T-helper 1 cell treated with Interleukin-12 subunit alpha and Interleukin-12 subunit beta and Interleukin-4 antibody, amounts not matched to agents 30 ng/mL and 1 ng/mL, for 36 hours (primary cell): ENCODE data around the gene DENND4C. TPM values are rescaled to one million over a fixed set of nuclear protein-coding genes. Genes with fewer than 3 reads are reported as not detected.
"Not testable (repeated sequence)": the region's sequence is repeated elsewhere in the genome, so short reads cannot be mapped to it uniquely, and the experiment has no call there.

Experiments
- intact Hi-C: fragments of 100-400 bp; cut with micrococcal nuclease; formaldehyde crosslinking; loops from one replicate; pipeline ENCODE4 v1.15.1; 2024
- total RNA-seq: library from RNA; stranded (reverse); gene quantifications from 2 replicates; pipeline ENCODE4 v1.2.3, GENCODE V29; 2022

Gene DENND4C
- 38.7 and 44.8 TPM in 2 replicates for total RNA-seq

DNA sequence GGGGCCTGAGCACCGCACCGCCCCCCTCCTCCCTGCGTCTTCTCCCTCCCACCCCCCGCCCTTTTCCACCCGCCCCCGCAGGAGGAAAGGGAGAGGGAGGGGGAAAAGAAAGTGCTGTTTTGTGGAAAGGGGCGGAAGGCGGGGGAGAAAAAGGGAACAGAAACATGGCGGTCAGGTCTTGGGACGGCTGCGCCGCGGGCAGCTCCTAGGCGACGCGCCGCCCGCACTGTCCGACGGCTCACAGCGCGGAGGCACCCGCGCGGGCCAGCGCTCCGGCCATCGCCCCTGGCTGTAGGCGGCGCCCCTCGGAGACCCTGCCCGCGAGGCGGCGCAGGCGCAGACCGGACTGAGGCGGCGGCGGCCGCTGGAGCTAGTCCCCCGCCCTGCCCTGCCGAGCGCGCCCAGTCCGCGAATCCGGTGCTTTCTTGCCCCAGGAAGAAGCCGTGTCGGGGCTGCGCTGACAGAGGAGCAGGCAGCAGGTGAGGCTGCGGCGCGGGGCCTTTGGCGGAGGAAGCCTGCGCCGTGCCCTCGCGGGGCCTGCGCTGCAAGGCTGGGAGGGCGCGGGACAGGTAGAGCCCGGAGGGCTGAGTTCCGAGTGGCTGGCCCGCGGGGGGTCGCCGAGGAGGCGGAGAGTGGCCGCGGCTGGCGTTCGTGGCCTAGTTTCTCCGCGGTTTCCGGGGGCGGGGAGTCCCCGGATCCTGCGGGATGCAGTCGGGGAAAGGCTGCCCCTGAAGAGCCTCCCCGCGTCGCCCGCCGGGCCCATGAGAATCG is at the start of gene DENND4C:
Gene DENND4C, plus strand, starts transcription at position 339 of the 771 bp plus-strand sequence. CDS start 45,482 bp downstream, outside the sequence.
- intact Hi-C loops, result loop anchor here (1.0 to 5.0 kb wide), 12 partner anchors 46 to 1392 kb away; partner anchors contain the start of genes HAUS6, MLLT3, PLIN2 and RPS6

GRCh38 chr9:19180991-19181390 is 49.5 kb upstream of the DENND4C start:
- intact Hi-C loops, result no loop called here

- intact Hi-C loops, result no loop called here
These were observed 48.9 kb upstream of the DENND4C start for GRCh38 chr9:19181561-19181960.

- intact Hi-C loops, result loop anchor here (2.0 kb wide), 6 partner anchors 24 to 196 kb away; partner anchors contain the start of genes DENND4C, HAUS6, PLIN2 and RPS6
These were observed 46.2 kb upstream of the DENND4C start for GRCh38 chr9:19184144-19184917.

DNA sequence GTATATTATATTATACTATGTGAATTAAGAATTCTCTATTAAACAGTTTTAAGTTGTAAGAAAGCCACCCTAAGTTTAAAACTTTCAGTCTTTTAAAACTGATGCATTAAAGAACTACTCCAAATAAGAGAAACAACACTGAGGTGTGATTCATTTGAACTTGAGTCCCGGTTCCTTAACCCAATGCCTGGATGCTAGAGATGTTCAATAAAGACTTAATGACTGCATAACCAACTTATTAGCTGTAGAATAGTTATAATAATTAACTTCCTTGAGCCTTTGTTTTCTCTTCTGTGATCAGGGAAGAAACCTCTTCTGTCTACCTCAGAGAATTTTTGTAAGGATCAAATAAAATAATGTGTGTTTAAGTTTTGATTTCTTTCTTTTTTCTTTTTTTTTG is 45.3 kb upstream of the DENND4C start:
- intact Hi-C loops, result loop anchor here (2.0 kb wide), 6 partner anchors 24 to 196 kb away; partner anchors contain the start of genes DENND4C, HAUS6, PLIN2 and RPS6

- intact Hi-C loops, result no loop called here
These were observed 44.3 kb upstream of the DENND4C start for GRCh38 chr9:19186232-19186631.

- intact Hi-C loops, result no loop called here
These were observed 41.7 kb upstream of the DENND4C start for GRCh38 chr9:19188771-19189170.

GRCh38 chr9:19192202-19193028 is 38.1 kb upstream of the DENND4C start:
- intact Hi-C loops, result no loop called here

DNA sequence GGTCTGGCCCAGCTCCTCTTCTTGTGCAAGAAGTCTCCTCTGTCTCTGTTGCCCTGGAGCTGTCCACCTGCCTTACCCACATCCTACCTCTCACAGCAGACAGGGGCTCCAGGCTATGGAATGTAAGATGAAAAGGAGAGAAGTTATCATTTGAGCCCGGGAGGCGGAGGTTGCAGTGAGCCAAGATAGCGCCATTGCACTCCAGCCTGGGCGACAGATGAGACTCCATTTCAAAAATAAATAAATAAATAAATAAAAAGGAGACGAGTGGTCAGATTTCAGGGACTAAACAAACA is 37.5 kb upstream of the DENND4C start:
- intact Hi-C loops, result no loop called here

DNA sequence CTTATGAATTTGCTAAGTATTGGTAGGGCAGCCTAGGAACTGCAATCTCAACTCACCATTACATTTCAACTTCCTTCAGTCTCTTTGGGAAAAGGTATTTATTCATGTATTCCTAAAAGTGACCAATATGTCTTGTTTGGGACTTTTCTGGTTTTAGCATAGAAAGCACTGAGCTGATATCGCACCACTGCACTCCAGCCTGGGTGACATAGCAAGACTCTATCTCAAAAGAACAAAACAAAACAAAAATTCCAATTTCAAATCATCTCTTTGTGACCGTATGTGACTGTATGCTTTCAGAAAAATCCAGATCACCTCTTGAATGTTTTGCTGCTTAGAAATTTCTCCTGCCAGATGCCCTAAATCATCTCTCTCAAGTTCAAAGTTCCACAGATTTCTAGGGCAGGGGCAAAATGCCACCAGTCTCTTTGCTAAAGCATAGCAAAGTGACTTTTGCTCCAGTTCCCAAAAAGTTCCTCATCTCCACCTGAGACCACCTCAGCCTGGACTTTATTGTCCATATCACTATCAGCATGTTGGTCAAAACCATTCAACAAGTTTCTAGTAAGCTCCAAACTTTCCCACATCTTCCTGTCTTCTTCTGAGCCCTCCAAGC is 37.0 kb upstream of the DENND4C start:
- intact Hi-C loops, result not testable (repeated sequence)

- intact Hi-C loops, result no loop called here
These were observed 32.1 kb upstream of the DENND4C start for GRCh38 chr9:19198406-19198805.

- intact Hi-C loops, result no loop called here
These were observed 31.5 kb upstream of the DENND4C start for GRCh38 chr9:19199012-19199411.

- intact Hi-C loops, result no loop called here
These were observed 30.3 kb upstream of the DENND4C start for GRCh38 chr9:19200229-19200628.

- intact Hi-C loops, result no loop called here
These were observed 28.3 kb upstream of the DENND4C start for GRCh38 chr9:19201899-19202891.

- intact Hi-C loops, result no loop called here
These were observed 27.4 kb upstream of the DENND4C start for GRCh38 chr9:19203058-19203457.

- intact Hi-C loops, result no loop called here
These were observed 21.8 kb upstream of the DENND4C start for GRCh38 chr9:19208653-19209052.

DNA sequence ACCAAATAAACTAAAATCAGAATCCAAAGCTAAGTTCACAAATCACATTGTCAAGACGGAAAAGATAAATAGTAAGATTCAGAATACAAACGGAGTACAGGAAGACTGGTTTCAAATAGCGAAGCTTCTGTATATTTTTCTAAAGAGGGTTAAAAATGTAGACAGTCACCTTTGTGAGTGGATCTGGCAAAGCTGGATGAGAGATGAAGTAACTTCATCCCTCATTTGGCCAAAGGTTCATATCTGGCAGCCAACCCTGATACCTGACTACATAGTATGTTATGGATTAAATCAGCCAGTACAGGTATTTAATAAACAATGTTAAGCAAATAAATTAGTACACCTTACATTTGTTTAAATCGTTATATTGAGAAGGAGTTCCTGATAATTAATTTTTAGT is 21.3 kb upstream of the DENND4C start:
- intact Hi-C loops, result no loop called here

DNA sequence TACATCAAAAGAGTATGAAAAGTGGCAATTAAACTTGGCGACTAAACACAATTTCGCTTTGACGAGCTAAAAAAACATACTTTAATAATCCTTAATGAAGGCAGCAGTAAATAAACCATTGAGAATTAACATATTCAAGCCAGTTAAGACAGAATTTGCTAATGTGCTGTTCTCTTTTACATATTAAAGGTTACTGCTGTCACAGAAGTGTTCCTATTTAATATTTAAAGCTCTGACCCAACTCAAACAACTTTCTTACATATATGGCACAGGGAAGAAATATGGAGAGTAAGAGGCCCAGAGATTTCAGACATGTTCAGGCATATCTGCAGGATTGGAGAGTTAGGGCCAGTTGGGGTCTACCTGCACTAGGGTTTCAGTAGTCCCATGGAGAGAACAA is 16.7 kb upstream of the DENND4C start:
- intact Hi-C loops, result no loop called here

DNA sequence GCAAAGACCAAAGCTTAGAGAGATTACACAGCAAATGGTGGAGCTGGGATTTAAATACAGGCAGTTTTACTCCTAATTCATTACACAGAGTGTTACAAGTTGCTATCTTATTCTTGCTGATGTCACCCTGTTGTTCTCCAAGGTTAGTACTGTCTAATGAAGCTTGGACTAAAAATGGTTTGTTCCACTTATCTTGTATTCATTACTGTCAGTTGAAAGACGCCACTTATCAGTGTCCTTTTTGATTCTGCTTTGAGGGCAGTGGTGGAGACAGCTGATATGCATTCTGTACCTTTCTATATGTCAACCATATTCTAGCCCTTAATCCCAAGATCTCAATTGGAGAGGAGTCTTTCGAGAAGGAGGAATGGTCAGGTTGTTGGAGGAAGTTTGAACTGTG is 14.0 kb upstream of the DENND4C start:
- intact Hi-C loops, result no loop called here

DNA sequence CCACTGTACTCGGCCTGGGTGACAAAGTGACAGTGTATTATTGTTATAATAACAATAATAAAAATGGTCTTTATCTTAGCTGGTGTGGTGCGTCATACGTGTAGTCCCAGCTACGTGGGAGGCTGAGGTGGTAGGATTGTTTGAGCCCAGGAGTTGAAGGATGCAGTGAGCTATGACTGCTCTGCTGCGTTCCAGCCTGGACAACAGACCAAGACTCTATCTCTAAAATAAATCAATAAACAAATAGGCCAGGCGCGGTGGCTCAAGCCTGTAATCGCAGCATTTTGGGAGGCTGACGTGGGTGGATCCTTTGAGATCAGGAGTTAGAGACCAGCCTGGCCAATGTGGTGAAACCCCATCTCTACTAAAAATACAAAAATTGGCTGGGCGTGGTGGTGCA is 9.2 kb upstream of the DENND4C start:
- intact Hi-C loops, result no loop called here
